ENCODE results near the gene SLC7A14.

SLC7A14 gene

DNA sequence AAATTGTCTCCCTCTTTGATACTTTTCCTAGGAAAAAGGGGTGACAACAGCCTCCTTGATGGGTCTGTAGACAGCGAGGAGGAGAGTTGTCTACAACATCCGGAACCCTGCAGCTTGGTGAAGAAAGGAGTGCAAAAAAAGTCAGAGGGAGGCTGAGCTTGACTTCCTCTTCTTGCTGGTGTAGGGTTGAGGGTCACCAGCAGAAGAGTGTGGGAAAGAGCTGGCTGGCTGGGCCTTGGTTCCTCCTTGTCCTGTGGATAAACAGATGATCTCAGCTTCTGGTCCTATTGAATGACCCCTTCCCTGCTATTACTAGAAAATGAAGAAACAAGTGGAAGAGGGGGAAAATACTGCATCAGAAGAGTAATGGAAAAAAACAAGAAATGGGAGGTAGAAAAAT lies 20.4 kb downstream of the SLC7A14 start:
- no peaks in the 10 kb centered on the region for H3K9me3 Mint-ChIP-seq (ENCODE audit: low read depth)
- peaks cover 3% of the 10 kb centered on the region for H3K4me1 Mint-ChIP-seq (ENCODE audit: low read depth)
- H3K27me3 Mint-ChIP-seq: peaks cover 2% of the 10 kb centered on the region
- no peak overlapping the region for H3K27ac Mint-ChIP-seq
- H3K36me3 Mint-ChIP-seq: no peaks in the 10 kb centered on the region
- no peak overlapping the region for H3K4me3 Mint-ChIP-seq

- no peak overlapping the region for H3K4me3 Mint-ChIP-seq
- H3K4me1 Mint-ChIP-seq (ENCODE audit: low read depth): peaks cover 3% of the 10 kb centered on the region
- H3K9me3 Mint-ChIP-seq (ENCODE audit: low read depth): no peaks in the 10 kb centered on the region
- H3K27me3 Mint-ChIP-seq: peaks cover 2% of the 10 kb centered on the region
- H3K36me3 Mint-ChIP-seq: no peaks in the 10 kb centered on the region
- H3K27ac Mint-ChIP-seq: no peak overlapping the region
Observed at GRCh38 chr3:170564664-170565063, 21.2 kb downstream of the SLC7A14 start.

DNA sequence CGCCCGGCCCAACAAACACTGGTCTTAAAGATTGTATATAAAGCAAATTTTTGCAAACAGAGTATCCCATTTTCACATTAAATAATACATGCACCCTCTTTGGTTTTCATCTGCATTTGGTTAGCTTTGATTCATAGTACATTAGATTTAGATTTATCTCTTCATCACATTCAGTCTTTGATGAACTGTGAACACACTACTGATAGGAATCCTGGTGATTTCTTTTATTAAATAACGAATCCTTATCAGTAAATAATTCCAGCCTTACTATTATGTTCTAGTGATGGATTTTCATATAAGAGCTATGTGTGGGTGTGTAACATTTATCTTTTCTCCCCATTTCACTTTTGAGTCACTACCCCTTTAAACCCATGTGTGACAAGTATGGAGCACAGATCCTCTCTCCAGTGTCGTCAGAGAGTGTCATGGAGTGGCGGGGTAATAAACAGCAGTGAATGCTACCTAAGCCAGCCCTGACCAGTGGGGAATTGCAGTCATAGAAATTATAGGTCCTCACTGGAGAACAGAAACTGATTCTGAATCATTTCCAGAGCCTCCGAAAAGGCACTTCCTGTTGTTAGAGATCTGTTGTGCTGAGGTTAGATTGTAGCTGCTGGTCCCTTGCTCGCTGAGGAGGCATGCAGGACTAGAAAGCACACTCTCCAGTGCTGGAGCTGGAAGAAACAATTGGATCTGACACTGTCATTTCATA lies 22.0 kb downstream of the SLC7A14 start:
- H3K4me1 Mint-ChIP-seq (ENCODE audit: low read depth): peaks cover 3% of the 10 kb centered on the region
- no peaks in the 10 kb centered on the region for H3K9me3 Mint-ChIP-seq (ENCODE audit: low read depth)
- no peak overlapping the region for H3K4me3 Mint-ChIP-seq
- H3K36me3 Mint-ChIP-seq: no peaks in the 10 kb centered on the region
- no peak overlapping the region for H3K27ac Mint-ChIP-seq
- H3K27me3 Mint-ChIP-seq: peaks cover 2% of the 10 kb centered on the region

DNA sequence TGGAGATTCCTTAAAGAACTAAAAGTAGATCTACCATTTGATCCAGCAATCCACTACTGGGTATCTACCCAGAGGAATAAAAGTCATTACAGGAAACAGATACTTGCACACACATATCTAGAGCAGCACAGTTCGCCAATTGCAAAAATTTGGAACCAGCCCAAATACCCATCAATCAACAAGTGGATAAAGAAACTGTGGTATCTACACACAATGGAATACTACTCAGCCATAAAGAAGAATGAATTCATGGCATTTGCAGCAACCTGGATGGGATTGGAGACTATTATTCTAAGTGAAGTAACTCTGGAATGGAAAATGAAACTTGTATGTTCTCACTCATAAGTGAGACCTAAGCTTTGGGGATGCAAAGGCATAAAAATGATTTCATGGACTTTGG lies 23.8 kb downstream of the SLC7A14 start:
- H3K27ac Mint-ChIP-seq: no peak overlapping the region
- no peaks in the 10 kb centered on the region for H3K36me3 Mint-ChIP-seq
- peaks cover 4% of the 10 kb centered on the region for H3K27me3 Mint-ChIP-seq
- peaks cover 3% of the 10 kb centered on the region for H3K4me1 Mint-ChIP-seq (ENCODE audit: low read depth)
- H3K4me3 Mint-ChIP-seq: no peak overlapping the region
- no peaks in the 10 kb centered on the region for H3K9me3 Mint-ChIP-seq (ENCODE audit: low read depth)

DNA sequence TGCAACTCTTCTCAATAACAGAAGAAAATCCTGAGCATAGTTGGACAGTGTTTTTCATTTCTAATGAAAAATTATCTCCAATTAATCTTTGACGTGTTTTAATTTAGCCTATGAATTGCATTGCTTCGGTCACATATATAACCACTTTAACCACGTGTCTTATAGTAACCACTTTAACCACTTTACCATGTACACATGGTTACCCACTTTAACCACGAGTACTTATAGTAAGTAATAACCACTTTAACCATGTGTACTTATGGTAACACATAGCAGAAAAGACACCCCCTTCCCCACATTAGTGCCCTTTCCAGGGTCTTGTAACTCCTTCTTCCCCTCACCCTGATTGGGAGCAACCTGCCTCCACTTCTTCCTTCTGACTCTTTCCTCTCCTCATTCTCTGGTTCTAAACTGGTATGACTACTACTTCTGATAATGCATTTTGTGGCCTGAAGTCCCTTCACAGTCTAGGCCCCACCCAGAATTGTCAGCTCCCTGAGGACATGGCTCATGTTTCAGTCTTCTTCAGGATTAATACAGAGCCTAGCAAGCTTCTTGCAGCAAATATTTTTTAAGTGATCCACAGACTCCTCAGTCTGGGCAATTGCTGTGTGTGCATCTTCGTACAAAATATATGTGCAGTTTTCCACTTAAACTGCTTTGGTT lies 25.0 kb downstream of the SLC7A14 start:
- H3K4me1 Mint-ChIP-seq (ENCODE audit: low read depth): peaks cover 3% of the 10 kb centered on the region
- no peak overlapping the region for H3K4me3 Mint-ChIP-seq
- H3K9me3 Mint-ChIP-seq (ENCODE audit: low read depth): no peaks in the 10 kb centered on the region
- no peaks in the 10 kb centered on the region for H3K36me3 Mint-ChIP-seq
- H3K27ac Mint-ChIP-seq: no peak overlapping the region
- H3K27me3 Mint-ChIP-seq: peaks cover 4% of the 10 kb centered on the region

GRCh38 chr3:170560296-170560695 lies 25.6 kb downstream of the SLC7A14 start:
- no peaks in the 10 kb centered on the region for H3K9me3 Mint-ChIP-seq (ENCODE audit: low read depth)
- no peaks in the 10 kb centered on the region for H3K36me3 Mint-ChIP-seq
- H3K4me1 Mint-ChIP-seq (ENCODE audit: low read depth): peaks cover 3% of the 10 kb centered on the region
- H3K27ac Mint-ChIP-seq: no peak overlapping the region
- no peak overlapping the region for H3K4me3 Mint-ChIP-seq
- H3K27me3 Mint-ChIP-seq: peaks cover 4% of the 10 kb centered on the region

- peaks cover 11% of the 10 kb centered on the region for H3K27me3 Mint-ChIP-seq
- no peaks in the 10 kb centered on the region for H3K4me1 Mint-ChIP-seq (ENCODE audit: low read depth)
- no peaks in the 10 kb centered on the region for H3K9me3 Mint-ChIP-seq (ENCODE audit: low read depth)
- no peak overlapping the region for H3K4me3 Mint-ChIP-seq
- no peak overlapping the region for H3K27ac Mint-ChIP-seq
- no peaks in the 10 kb centered on the region for H3K36me3 Mint-ChIP-seq
Observed at GRCh38 chr3:170558427-170558826, 27.4 kb downstream of the SLC7A14 start.

DNA sequence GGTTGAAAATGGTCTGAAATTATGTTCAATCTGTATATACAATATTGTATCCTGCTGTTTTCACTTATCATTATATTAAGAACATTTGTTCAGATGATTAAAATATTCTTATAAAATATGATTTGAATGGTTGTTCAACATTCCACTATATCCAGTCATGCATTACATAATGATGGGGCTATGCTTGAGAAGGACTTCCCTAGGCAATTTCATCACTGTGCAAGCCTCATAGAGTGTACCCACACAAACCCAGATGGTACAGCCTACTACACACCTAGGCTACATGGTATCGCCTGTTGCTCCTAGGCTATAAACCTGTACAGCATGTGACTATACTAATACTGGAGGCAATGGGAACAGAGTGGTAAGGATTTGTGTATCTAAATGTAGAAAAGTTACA lies 30.5 kb downstream of the SLC7A14 start:
- Mint-ChIP-seq H3K27me3 (peaks cover 9% of the 10 kb centered on the region), H3K4me1 (ENCODE audit: low read depth) (no peaks in the 10 kb centered on the region)

DNA sequence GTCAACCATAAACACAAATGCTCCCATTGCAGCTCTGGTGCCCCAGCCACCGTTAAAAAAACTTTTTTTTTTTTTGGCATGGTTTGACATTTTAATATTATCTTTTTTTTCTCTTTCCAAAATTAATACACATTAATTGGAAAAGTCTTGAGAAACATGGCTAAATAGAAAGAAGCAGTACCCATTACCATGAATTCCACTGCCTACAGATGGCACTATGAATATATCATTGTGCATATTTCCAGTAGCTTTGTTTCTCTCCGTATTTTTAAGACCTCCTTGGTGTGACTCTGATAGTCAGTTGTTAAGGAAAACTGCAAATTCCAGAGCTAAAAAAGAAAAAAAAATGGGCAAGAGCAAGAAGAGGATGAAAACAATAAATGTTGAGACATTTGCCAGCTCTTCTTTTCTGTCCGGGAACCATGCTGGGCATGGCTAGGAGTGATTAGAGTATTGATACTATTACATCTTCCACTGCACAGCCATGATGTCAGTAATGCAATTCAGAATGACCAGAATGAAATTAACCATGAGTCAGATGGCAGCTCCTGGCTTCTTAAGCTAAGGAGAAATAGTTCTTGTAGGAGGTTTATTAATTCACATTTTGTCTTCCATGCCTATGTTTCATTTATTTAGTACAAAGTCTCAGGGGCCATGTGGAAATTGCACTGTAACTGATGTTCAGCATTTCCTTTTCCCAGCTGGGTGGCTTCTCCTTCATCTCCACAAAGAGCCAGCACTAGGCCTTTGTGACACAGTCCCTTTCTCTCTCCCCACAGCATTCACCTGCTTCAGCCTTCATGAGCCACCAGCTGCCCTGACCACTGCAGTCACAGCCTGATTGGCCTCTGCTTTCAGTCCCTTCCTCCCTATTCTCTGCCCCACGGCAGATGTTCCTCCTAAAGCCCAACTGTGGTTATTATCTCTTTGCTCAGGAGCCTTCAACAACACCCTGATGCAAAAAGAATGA lies 31.8 kb downstream of the SLC7A14 start:
- H3K4me1 Mint-ChIP-seq (ENCODE audit: low read depth): no peaks in the 10 kb centered on the region
- H3K4me3 Mint-ChIP-seq: no peak overlapping the region
- H3K27ac Mint-ChIP-seq: no peak overlapping the region
- no peaks in the 10 kb centered on the region for H3K9me3 Mint-ChIP-seq (ENCODE audit: low read depth)
- no peaks in the 10 kb centered on the region for H3K36me3 Mint-ChIP-seq
- peaks cover 9% of the 10 kb centered on the region for H3K27me3 Mint-ChIP-seq

More for the DNA sequence above, 30.5 kb downstream of the SLC7A14 start:
- H3K36me3 Mint-ChIP-seq: no peaks in the 10 kb centered on the region
- no peak overlapping the region for H3K27ac Mint-ChIP-seq
- no peaks in the 10 kb centered on the region for H3K9me3 Mint-ChIP-seq (ENCODE audit: low read depth)
- H3K4me3 Mint-ChIP-seq: no peak overlapping the region

- no peak overlapping the region for H3K27ac Mint-ChIP-seq
- no peaks in the 10 kb centered on the region for H3K4me1 Mint-ChIP-seq (ENCODE audit: low read depth)
- no peaks in the 10 kb centered on the region for H3K9me3 Mint-ChIP-seq (ENCODE audit: low read depth)
- H3K4me3 Mint-ChIP-seq: no peak overlapping the region
- H3K27me3 Mint-ChIP-seq: peaks cover 8% of the 10 kb centered on the region
- no peaks in the 10 kb centered on the region for H3K36me3 Mint-ChIP-seq
Observed at GRCh38 chr3:170551252-170551651, 34.6 kb downstream of the SLC7A14 start.

DNA sequence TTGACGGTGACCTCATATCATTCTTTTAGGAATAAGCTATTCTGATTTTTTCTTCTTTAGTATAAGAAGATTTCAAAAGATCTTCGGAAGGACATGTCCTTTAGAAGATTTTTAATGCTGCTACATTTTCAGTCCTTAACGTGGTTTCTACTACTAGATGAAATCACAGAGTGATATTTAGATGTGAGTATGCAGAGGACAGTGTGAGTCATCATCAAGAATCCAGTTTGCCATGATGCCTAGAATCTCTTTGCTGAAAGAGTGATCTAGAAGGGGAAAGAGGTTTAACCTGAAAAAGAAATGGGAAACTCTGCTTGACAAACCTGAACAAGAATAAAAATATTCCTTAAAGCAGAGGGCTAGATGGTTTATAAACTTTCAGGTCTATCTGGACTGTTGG lies 43.2 kb downstream of the SLC7A14 start:
- no peaks in the 10 kb centered on the region for H3K4me1 Mint-ChIP-seq (ENCODE audit: low read depth)
- H3K27me3 Mint-ChIP-seq: peaks cover 9% of the 10 kb centered on the region
- no peak overlapping the region for H3K27ac Mint-ChIP-seq
- no peak overlapping the region for H3K4me3 Mint-ChIP-seq
- no peaks in the 10 kb centered on the region for H3K36me3 Mint-ChIP-seq
- no peaks in the 10 kb centered on the region for H3K9me3 Mint-ChIP-seq (ENCODE audit: low read depth)

- Mint-ChIP-seq H3K4me3 (no peak overlapping the region), H3K27me3 (peaks cover 9% of the 10 kb centered on the region), H3K36me3 (no peaks in the 10 kb centered on the region), H3K27ac (no peak overlapping the region), H3K9me3 (ENCODE audit: low read depth) (no peaks in the 10 kb centered on the region), H3K4me1 (ENCODE audit: low read depth) (no peaks in the 10 kb centered on the region)
Observed at GRCh38 chr3:170539897-170540296, 46.0 kb downstream of the SLC7A14 start.

DNA sequence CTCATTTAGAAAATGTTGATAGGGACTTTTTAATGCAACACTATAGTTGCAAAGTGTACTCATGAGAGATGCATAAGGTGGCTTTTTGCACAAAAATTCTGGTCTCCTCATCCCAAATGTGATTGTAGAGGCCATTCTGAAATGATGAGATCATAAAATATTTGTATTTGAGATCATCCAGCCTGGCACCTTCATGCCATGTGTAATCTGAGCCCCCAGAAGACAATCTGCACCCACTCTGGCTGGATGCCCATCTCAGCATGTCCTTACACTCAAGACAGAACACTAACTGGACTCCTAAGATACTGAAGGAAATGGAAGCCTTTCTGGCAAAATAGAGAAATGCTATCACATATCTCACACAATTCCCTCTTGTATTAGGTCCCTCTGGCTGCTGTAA lies 49.2 kb downstream of the SLC7A14 start:
- peaks cover 4% of the 10 kb centered on the region for H3K27me3 Mint-ChIP-seq
- H3K36me3 Mint-ChIP-seq: no peaks in the 10 kb centered on the region
- H3K4me1 Mint-ChIP-seq (ENCODE audit: low read depth): no peaks in the 10 kb centered on the region
- no peak overlapping the region for H3K4me3 Mint-ChIP-seq
- no peak overlapping the region for H3K27ac Mint-ChIP-seq
- H3K9me3 Mint-ChIP-seq (ENCODE audit: low read depth): no peaks in the 10 kb centered on the region

DNA sequence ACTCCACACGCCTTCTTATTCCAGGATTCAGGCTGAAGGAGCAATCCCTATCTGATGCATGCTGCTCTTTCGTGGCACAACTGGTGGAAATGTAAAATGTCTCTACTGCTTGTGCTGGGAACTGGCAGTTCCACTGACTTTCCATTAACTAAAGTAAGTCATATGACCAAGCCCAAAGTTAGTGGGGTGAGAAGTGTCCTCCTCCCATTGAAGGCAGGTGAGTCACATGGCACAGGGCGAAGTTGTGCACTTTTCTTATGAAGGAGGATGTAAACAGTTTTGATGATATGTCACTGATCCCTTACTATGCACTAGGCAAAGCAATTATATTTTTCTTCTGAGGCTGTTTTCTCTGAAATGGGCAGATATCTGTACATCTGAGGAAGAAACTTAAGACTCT lies 51.6 kb downstream of the SLC7A14 start:
- H3K27me3 Mint-ChIP-seq: peaks cover 4% of the 10 kb centered on the region
- no peaks in the 10 kb centered on the region for H3K36me3 Mint-ChIP-seq
- no peak overlapping the region for H3K27ac Mint-ChIP-seq
- H3K4me1 Mint-ChIP-seq (ENCODE audit: low read depth): no peaks in the 10 kb centered on the region
- no peak overlapping the region for H3K4me3 Mint-ChIP-seq
- H3K9me3 Mint-ChIP-seq (ENCODE audit: low read depth): no peaks in the 10 kb centered on the region

DNA sequence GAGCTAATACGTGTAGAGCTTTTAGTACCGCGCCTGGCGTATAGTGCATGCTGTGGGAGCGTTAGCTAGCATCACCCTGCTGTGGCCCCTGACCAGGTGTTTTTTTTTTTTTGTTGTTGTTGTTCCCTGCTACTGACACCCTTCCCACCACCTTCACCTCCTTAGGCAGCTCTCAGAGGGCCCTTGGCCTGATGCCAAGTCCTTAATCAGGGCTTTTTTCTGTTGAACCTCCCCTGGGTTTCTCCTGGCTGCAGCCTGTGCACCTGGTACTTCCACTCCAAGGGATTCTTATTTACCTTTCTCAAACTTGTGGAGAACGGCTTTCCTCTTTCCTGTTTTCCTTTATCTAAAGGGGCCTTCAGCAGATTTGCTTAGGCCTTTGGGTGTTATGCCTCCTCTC lies 53.3 kb downstream of the SLC7A14 start:
- Mint-ChIP-seq H3K36me3 (no peaks in the 10 kb centered on the region), H3K9me3 (ENCODE audit: low read depth) (no peaks in the 10 kb centered on the region), H3K27me3 (peaks cover 2% of the 10 kb centered on the region), H3K4me3 (no peak overlapping the region), H3K4me1 (ENCODE audit: low read depth) (no peaks in the 10 kb centered on the region), H3K27ac (no peak overlapping the region)

Measured in activated naive CD8-positive, alpha-beta T cell (primary cell).